Endothelial cell of umbilical vein (primary cell): ENCODE measurements around the gene SPINT1. TPM values are rescaled to one million over a fixed set of nuclear protein-coding genes. Genes with fewer than 3 reads are reported as not detected.

Experiments
- BruUV-seq: library from RNA; stranded (reverse); fragments of 400-500 nt; replicated peaks from 2 replicates; lab custom pipeline; 2021; lab: Mats Ljungman, UMichigan
- CTCF ChIA-PET: fragments of 300-600, 350-600 bp; sonication (Branson Sonifier 250); formaldehyde crosslinking; loops from one replicate; lab custom pipeline; 2021; ENCODE audit warnings: antibody characterized with exemption, inconsistent platforms; lab: Charles Lee
- POLR2A ChIA-PET: fragments of 300-600, 350-600 bp; sonication (Branson Sonifier 250); formaldehyde crosslinking; loops from one replicate; lab custom pipeline; 2021; ENCODE audit warnings: antibody characterized with exemption, inconsistent platforms; lab: Charles Lee
- DNase-seq: peaks from one replicate; pipeline ENCODE4 v3.0.0-alpha.2; 2011; ENCODE audit warnings: low read depth, low spot score
- FAIRE-seq: peaks from 2 replicates; lab custom pipeline; 2011; peaks lifted over from hg19 to GRCh38; lab: Jason Lieb, UNC
- H2AFZ ChIP-seq: 2 replicates; pipeline ENCODE4 v1.6.0; 2012; ENCODE audit warnings: low read depth, low read length, control low read depth, inconsistent platforms
- H3K27ac ChIP-seq: 2 replicates; pipeline ENCODE4 v1.5.1; 2011; ENCODE audit warnings: low read depth, mild to moderate bottlenecking, control low read depth, low read length, moderate library complexity; ENCODE audit not compliant: insufficient read depth
- H3K27me3 ChIP-seq, 2 experiments: 2 replicates each; pipeline versions ENCODE4 v1.6.0 to v1.6.1; 2011; ENCODE audit warnings: low read length in 2 of 2, mixed read lengths in 1 of 2; ENCODE audit not compliant: control insufficient read depth in 2 of 2, insufficient read depth in 2 of 2
- H3K36me3 ChIP-seq, 2 experiments: 2 replicates in 1 of 2; 3 replicates in 1 of 2; pipeline ENCODE4 v1.5.1; 2011; ENCODE audit warnings: low read length in 2 of 2, mild to moderate bottlenecking in 1 of 2, moderate library complexity in 1 of 2; ENCODE audit not compliant: control insufficient read depth in 2 of 2, insufficient read depth in 2 of 2; ENCODE audit errors: extremely low read depth in 1 of 2
- H3K4me1 ChIP-seq: 3 replicates; pipeline ENCODE4 v1.5.1; 2011; ENCODE audit warnings: mild to moderate bottlenecking, low read length; ENCODE audit not compliant: control insufficient read depth, insufficient read depth; ENCODE audit errors: extremely low read depth
- H3K4me2 ChIP-seq: 2 replicates; pipeline ENCODE4 v1.6.1; 2011; ENCODE audit warnings: low read length, control low read depth, mixed read lengths; ENCODE audit not compliant: insufficient read depth
- H3K4me3 ChIP-seq, 3 experiments: fragments of 200-600 bp in 1 of 3; sonication (generic), shearing (Covaris generic) in 1 of 3; replicated peaks in 1 of 3; 2 replicates each; pipeline ENCODE4 v1.5.1; 2011 to 2016; ENCODE audit warnings: control low read depth in 3 of 3, low read length in 3 of 3, mild to moderate bottlenecking in 2 of 3, inconsistent platforms in 1 of 3, low read depth in 1 of 3, moderate library complexity in 1 of 3; ENCODE audit not compliant: insufficient read depth in 1 of 3
- H3K79me2 ChIP-seq: 2 replicates; pipeline ENCODE4 v1.6.0; 2012; ENCODE audit warnings: low read length, inconsistent platforms; ENCODE audit not compliant: control insufficient read depth, insufficient read depth
- H3K9ac ChIP-seq: replicated peaks from 2 replicates; pipeline ENCODE3; 2011; ENCODE audit warnings: low read length, control low read depth; ENCODE audit not compliant: insufficient read depth; ENCODE audit errors: extremely low read depth
- H3K9me1 ChIP-seq: replicated peaks from 3 replicates; pipeline ENCODE4 v1.6.0; 2011; ENCODE audit warnings: mild to moderate bottlenecking, low read length; ENCODE audit not compliant: control insufficient read depth, insufficient read depth; ENCODE audit errors: extremely low read depth
- H3K9me3 ChIP-seq: replicated peaks from 2 replicates; pipeline ENCODE4 v1.5.1; 2012; ENCODE audit warnings: low read length, inconsistent platforms; ENCODE audit not compliant: control insufficient read depth, insufficient read depth
- H4K20me1 ChIP-seq: replicated peaks from 2 replicates; pipeline ENCODE3; 2011; ENCODE audit warnings: mild to moderate bottlenecking, low read length; ENCODE audit not compliant: control insufficient read depth, insufficient read depth; ENCODE audit errors: extremely low read depth
- CTCF ChIP-seq, 2 donors: IDR thresholded peaks; 1 replicate in 1 of 2; 2 replicates in 1 of 2; pipeline ENCODE4 v1.5.1; 2011; ENCODE audit warnings: low read length in 2 of 2, mild to moderate bottlenecking in 2 of 2, moderate library complexity in 2 of 2, control low read depth in 1 of 2, inconsistent platforms in 1 of 2, low read depth in 1 of 2; ENCODE audit not compliant: insufficient read depth in 1 of 2; ENCODE audit errors: extremely low read depth in 1 of 2
- EZH2 ChIP-seq: IDR thresholded peaks from 2 replicates; pipeline ENCODE4 v1.6.1; 2012; ENCODE audit warnings: borderline replicate concordance, low read depth, mild to moderate bottlenecking, moderate library complexity, low read length, inconsistent platforms; ENCODE audit not compliant: severe bottlenecking
- FOS ChIP-seq: IDR thresholded peaks from 2 replicates; pipeline ENCODE4 v1.6.1; 2011; ENCODE audit warnings: mild to moderate bottlenecking, low read length, moderate library complexity, borderline replicate concordance; ENCODE audit not compliant: insufficient read depth
- GATA2 ChIP-seq: IDR thresholded peaks from 2 replicates; pipeline ENCODE4 v1.7.0; 2011; ENCODE audit warnings: low read depth, mild to moderate bottlenecking, moderate library complexity, mixed read lengths, low read length; ENCODE audit not compliant: insufficient read length, insufficient read depth
- MAX ChIP-seq: IDR thresholded peaks from 2 replicates; pipeline ENCODE4 v1.6.1; 2011; ENCODE audit not compliant: insufficient read depth, insufficient read length
- MYC ChIP-seq: IDR thresholded peaks from one replicate; pipeline ENCODE4 v1.6.1; 2011; ENCODE audit warnings: mild to moderate bottlenecking, low read depth, low read length
- dilution Hi-C: fragments of 300-500 bp; cut with MboI; formaldehyde crosslinking; loops from one replicate; pipeline ENCODE4 v1.15.0; 2019; ENCODE audit warnings: low sequenced_read_pairs; ENCODE audit not compliant: extremely low pct_ligation_motif_present
- intact Hi-C: fragments of 100-400 bp; cut with micrococcal nuclease; formaldehyde crosslinking; loops from one replicate; pipeline ENCODE4 v1.10.0; 2022
- polyA plus RNA-seq, 4 experiments: library from polyadenylated mRNA; depleted of rRNA in 3 of 4; stranded (reverse) in 3 of 4; unstranded in 1 of 4; fragments of >200 nt; gene quantifications; 2 replicates each; pipeline versions ENCODE4 v1.2.1 to v1.2.3, GENCODE V29; 2011 to 2012; ENCODE audit warnings: missing spikeins in 1 of 4
- total RNA-seq: library from RNA; stranded (reverse); gene quantifications from 2 replicates; pipeline ENCODE4 v1.2.3, GENCODE V29; 2021

SPINT1 gene
- total and polyA plus RNA-seq, 2 donors (not counting 3 experiments of a cell fraction or from before 2014, with no cell fraction given), result 4.1 to 4.2 TPM

GRCh38 chr15:40826423-40827075 lies 17.3 kb upstream of the SPINT1 start:
- Histone ChIP-seq H3K4me3 (no peak overlapping the region), H3K27me3 (peaks cover 7 to 14% of the 10 kb centered on the region in 2 experiments), H3K79me2 (no peaks in the 10 kb centered on the region), H3K4me1 (no peaks in the 10 kb centered on the region), H3K9ac (no peak overlapping the region), H4K20me1 (no peaks in the 10 kb centered on the region), H3K9me3 (no peaks in the 10 kb centered on the region), H3K36me3 (no peaks in the 10 kb centered on the region), H3K4me2 (no peak overlapping the region), H3K27ac (no peak overlapping the region), H3K9me1 (no peaks in the 10 kb centered on the region), H2AFZ (no peak overlapping the region)
- TF ChIP-seq EZH2, result no peak
- no peak for TF ChIP-seq CTCF (IDR thresholded peaks at IDR 0.05; ENCODE audit: extremely low read depth in 1 of 2, insufficient read depth in 1 of 2, low read depth in 1 of 2, low read length in 2 of 2)
- no peak for TF ChIP-seq GATA2
- no peak for TF ChIP-seq MYC
- no peak for TF ChIP-seq MAX
- TF ChIP-seq FOS, result no peak
- BruUV-seq, result no TSS peak
- intact Hi-C loops, result no loop called here
- dilution Hi-C loops, result no loop called here
- ChIA-PET POLR2A (no interaction called here), CTCF (no interaction called here)
- FAIRE-seq (no peak), DNase-seq (no peak)
